DND-41 (cell line): ENCODE data around the gene PVRIG.

Experiments used
- EZH2 ChIP-seq: IDR thresholded peaks from 3 replicates; pipeline ENCODE4 v1.6.1; 2012; ENCODE audit warnings: borderline replicate concordance, low read depth, mild to moderate bottlenecking, moderate library complexity, low read length, inconsistent platforms; ENCODE audit not compliant: severe bottlenecking
- TF ChIP-seq, protein P1 (sequence below): IDR thresholded peaks from 2 replicates; pipeline ENCODE4 v1.5.1; 2012; ENCODE audit warnings: borderline replicate concordance, low read length, moderate library complexity, mild to moderate bottlenecking; ENCODE audit not compliant: poor library complexity, severe bottlenecking; ENCODE audit errors: extremely low read depth

DNA sequence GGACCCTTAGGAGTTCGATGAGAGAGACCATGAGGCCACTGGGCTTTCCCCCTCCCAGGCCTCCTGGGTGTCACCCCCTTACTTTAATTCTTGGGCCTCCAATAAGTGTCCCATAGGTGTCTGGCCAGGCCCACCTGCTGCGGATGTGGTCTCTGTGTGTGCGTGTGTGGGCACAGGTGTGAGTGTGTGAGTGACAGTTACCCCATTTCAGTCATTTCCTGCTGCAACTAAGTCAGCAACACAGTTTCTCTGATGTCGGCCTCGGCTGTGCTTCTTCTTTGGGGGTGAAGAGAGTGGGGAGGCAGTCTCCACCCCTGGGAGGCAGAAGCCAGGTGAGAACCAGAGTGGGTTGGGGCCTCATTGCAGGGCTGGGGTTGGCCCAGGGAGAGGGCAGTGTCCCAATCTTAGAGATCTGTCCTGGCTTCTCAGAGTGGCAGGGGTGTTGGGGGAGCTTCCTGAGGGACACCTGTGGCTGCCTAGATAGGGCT, 1.5 kb downstream of the PVRIG start:
- TF ChIP-seq, protein P1, sequence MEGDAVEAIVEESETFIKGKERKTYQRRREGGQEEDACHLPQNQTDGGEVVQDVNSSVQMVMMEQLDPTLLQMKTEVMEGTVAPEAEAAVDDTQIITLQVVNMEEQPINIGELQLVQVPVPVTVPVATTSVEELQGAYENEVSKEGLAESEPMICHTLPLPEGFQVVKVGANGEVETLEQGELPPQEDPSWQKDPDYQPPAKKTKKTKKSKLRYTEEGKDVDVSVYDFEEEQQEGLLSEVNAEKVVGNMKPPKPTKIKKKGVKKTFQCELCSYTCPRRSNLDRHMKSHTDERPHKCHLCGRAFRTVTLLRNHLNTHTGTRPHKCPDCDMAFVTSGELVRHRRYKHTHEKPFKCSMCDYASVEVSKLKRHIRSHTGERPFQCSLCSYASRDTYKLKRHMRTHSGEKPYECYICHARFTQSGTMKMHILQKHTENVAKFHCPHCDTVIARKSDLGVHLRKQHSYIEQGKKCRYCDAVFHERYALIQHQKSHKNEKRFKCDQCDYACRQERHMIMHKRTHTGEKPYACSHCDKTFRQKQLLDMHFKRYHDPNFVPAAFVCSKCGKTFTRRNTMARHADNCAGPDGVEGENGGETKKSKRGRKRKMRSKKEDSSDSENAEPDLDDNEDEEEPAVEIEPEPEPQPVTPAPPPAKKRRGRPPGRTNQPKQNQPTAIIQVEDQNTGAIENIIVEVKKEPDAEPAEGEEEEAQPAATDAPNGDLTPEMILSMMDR, result no peak
- no peak for TF ChIP-seq EZH2
